ENCODE results near the gene SP1.

DNA sequence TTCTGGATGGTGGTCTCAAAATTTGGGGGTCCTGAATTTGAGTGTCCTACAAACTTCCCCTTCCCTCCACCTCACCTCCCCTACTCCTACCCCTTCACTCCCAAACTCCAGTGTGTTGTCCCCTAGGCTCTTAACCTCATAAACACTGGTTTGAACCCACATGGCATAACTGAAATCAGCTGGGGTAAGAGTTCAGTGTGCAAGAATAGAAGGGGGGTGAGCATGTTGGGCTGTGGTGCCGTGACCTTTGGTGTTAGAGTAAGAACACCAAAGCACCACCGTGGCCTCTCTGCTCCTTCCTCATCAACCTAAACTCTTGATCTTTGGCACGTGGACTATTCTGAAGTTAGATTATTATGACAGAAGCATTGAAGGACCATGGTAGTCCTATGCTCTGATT lies 83.0 kb downstream of the SP1 start:
- TF ChIP-seq, protein P1, sequence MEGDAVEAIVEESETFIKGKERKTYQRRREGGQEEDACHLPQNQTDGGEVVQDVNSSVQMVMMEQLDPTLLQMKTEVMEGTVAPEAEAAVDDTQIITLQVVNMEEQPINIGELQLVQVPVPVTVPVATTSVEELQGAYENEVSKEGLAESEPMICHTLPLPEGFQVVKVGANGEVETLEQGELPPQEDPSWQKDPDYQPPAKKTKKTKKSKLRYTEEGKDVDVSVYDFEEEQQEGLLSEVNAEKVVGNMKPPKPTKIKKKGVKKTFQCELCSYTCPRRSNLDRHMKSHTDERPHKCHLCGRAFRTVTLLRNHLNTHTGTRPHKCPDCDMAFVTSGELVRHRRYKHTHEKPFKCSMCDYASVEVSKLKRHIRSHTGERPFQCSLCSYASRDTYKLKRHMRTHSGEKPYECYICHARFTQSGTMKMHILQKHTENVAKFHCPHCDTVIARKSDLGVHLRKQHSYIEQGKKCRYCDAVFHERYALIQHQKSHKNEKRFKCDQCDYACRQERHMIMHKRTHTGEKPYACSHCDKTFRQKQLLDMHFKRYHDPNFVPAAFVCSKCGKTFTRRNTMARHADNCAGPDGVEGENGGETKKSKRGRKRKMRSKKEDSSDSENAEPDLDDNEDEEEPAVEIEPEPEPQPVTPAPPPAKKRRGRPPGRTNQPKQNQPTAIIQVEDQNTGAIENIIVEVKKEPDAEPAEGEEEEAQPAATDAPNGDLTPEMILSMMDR (IDR thresholded peaks at IDR 0.05) = no peak
- TF ChIP-seq POLR2AphosphoS5 (IDR thresholded peaks at IDR 0.05) = no peak
- TF ChIP-seq POLR2A (IDR thresholded peaks at IDR 0.05; ENCODE audit: low read depth) = no peak
